WTC11 (cell line): ENCODE results near the gene RBM20. TPM values are rescaled to one million over a fixed set of nuclear protein-coding genes. Genes with fewer than 3 reads are reported as not detected.

ENCODE experiments used
- ATAC-seq: fragments of 200-7000 bp; cut with Tn5 transposase; 2 replicates; pipeline ENCODE4 v1.10.0; 2021; ENCODE audit warnings: mild to moderate bottlenecking, moderate library complexity
- CTCF ChIA-PET: fragments of 300-600 bp; sonication (Branson Sonifier 250); formaldehyde crosslinking; loops from one replicate; lab custom pipeline; 2021; ENCODE audit warnings: antibody characterized with exemption; lab: Charles Lee
- POLR2A ChIA-PET: fragments of 350-600 bp; sonication (Branson Sonifier 250); formaldehyde crosslinking; loops from one replicate; lab custom pipeline; 2021; ENCODE audit warnings: antibody characterized with exemption; lab: Charles Lee
- DNase-seq: peaks from one replicate; pipeline ENCODE4 v3.0.0; 2021; ENCODE audit warnings: low spot score
- H3K27ac Mint-ChIP-seq: 2 replicates; pipeline ENCODE4 v1.8.0; 2021; ENCODE audit warnings: mixed read lengths
- H3K27me3 Mint-ChIP-seq: 2 replicates; pipeline ENCODE4 v1.8.0; 2021; ENCODE audit warnings: low read depth, mild to moderate bottlenecking, moderate library complexity, mixed read lengths
- H3K36me3 Mint-ChIP-seq: 2 replicates; pipeline ENCODE4 v1.8.0; 2021; ENCODE audit warnings: mixed read lengths
- H3K4me1 Mint-ChIP-seq: 2 replicates; pipeline ENCODE4 v1.8.0; 2022; ENCODE audit warnings: mixed read lengths
- H3K4me3 Mint-ChIP-seq: 2 replicates; pipeline ENCODE4 v1.8.0; 2021; ENCODE audit warnings: mild to moderate bottlenecking, moderate library complexity, mixed read lengths
- H3K9me3 Mint-ChIP-seq: 2 replicates; pipeline ENCODE4 v1.8.0; 2021; ENCODE audit warnings: mixed read lengths
- CREM ChIP-seq: sonication (generic); formaldehyde crosslinking; IDR thresholded peaks from 2 replicates; pipeline ENCODE4 v1.8.1; 2022; ENCODE audit warnings: mild to moderate bottlenecking, missing genetic modification reagents, moderate library complexity
- ELF4 ChIP-seq: sonication (generic); formaldehyde crosslinking; IDR thresholded peaks from 2 replicates; pipeline ENCODE4 v1.8.1; 2022; ENCODE audit warnings: low read depth, mild to moderate bottlenecking, moderate library complexity, missing genetic modification reagents
- JUN ChIP-seq: sonication (generic); formaldehyde crosslinking; IDR thresholded peaks from 2 replicates; pipeline ENCODE4 v1.8.0; 2023; ENCODE audit warnings: mild to moderate bottlenecking, missing genetic modification reagents
- NFATC4 ChIP-seq: fragments of 250-450 bp; sonication (Bioruptor Pico); IDR thresholded peaks from 2 replicates; pipeline ENCODE4 v1.9.0; 2021; ENCODE audit warnings: mild to moderate bottlenecking
- NR1H2 ChIP-seq: sonication (generic); formaldehyde crosslinking; IDR thresholded peaks from 2 replicates; pipeline ENCODE4 v1.9.0; 2021; ENCODE audit warnings: mild to moderate bottlenecking, moderate library complexity, missing genetic modification reagents
- OVOL2 ChIP-seq: fragments of 250-450 bp; sonication (Bioruptor Pico); IDR thresholded peaks from 2 replicates; pipeline ENCODE4 v1.9.0; 2021; ENCODE audit warnings: mild to moderate bottlenecking, borderline replicate concordance
- PRRX2 ChIP-seq: fragments of 250-450 bp; sonication (Bioruptor Pico); IDR thresholded peaks from 2 replicates; pipeline ENCODE4 v1.8.0; 2021; ENCODE audit warnings: mild to moderate bottlenecking
- RELA ChIP-seq: sonication (generic); formaldehyde crosslinking; IDR thresholded peaks from 2 replicates; pipeline ENCODE4 v1.8.1; 2022; ENCODE audit warnings: missing genetic modification reagents, mild to moderate bottlenecking, borderline replicate concordance
- RORB ChIP-seq: fragments of 250-450 bp; sonication (Bioruptor Pico); IDR thresholded peaks from 2 replicates; pipeline ENCODE4 v1.9.0; 2021; ENCODE audit warnings: mild to moderate bottlenecking
- ZNF138 ChIP-seq: sonication (generic); formaldehyde crosslinking; conservative IDR thresholded peaks from 2 replicates; pipeline ENCODE4 v1.8.1; 2022; ENCODE audit warnings: mild to moderate bottlenecking, moderate library complexity, missing genetic modification reagents
- ZNF317 ChIP-seq: sonication (generic); formaldehyde crosslinking; IDR thresholded peaks from 2 replicates; pipeline ENCODE4 v1.8.1; 2023; ENCODE audit warnings: low read depth, mild to moderate bottlenecking, moderate library complexity, missing genetic modification reagents, borderline replicate concordance
- ZNF396 ChIP-seq: fragments of 250-450 bp; sonication (Bioruptor Pico); IDR thresholded peaks from 2 replicates; pipeline ENCODE4 v1.8.0; 2021; ENCODE audit warnings: mild to moderate bottlenecking, moderate library complexity, borderline replicate concordance
- ZNF671 ChIP-seq: fragments of 250-450 bp; sonication (Bioruptor Pico); IDR thresholded peaks from 2 replicates; pipeline ENCODE4 v1.8.0; 2021; ENCODE audit warnings: mild to moderate bottlenecking
- total RNA-seq: library from RNA; stranded (reverse); gene quantifications from 3 replicates; pipeline ENCODE4 v1.2.3, GENCODE V29; 2021
- TF ChIP-seq, protein P1 (sequence below): sonication (generic); formaldehyde crosslinking; IDR thresholded peaks from 2 replicates; pipeline ENCODE4 v1.8.1; 2022; ENCODE audit warnings: low read depth, missing genetic modification reagents, borderline replicate concordance
- TF ChIP-seq, protein P2 (sequence below): sonication (generic); formaldehyde crosslinking; IDR thresholded peaks from 2 replicates; pipeline ENCODE4 v1.8.1; 2022; ENCODE audit warnings: low read depth, mild to moderate bottlenecking, moderate library complexity, missing genetic modification reagents, borderline replicate concordance
- TF ChIP-seq, protein P3 (sequence below): fragments of 250-450 bp; sonication (Bioruptor Pico); conservative IDR thresholded peaks from 2 replicates; pipeline ENCODE4 v1.9.0; 2021; ENCODE audit warnings: mild to moderate bottlenecking
- TF ChIP-seq, protein P4 (sequence below): sonication (generic); formaldehyde crosslinking; IDR thresholded peaks from 2 replicates; pipeline ENCODE4 v1.8.1; 2023; ENCODE audit warnings: mild to moderate bottlenecking, missing genetic modification reagents
- TF ChIP-seq, protein P5 (sequence below): fragments of 250-450 bp; sonication (Bioruptor Pico); IDR thresholded peaks from 2 replicates; pipeline ENCODE4 v1.9.0; 2021; ENCODE audit warnings: mild to moderate bottlenecking

The RBM20 gene
- total RNA-seq, 1 experiment from 2014 or later: 0.52 TPM

DNA sequence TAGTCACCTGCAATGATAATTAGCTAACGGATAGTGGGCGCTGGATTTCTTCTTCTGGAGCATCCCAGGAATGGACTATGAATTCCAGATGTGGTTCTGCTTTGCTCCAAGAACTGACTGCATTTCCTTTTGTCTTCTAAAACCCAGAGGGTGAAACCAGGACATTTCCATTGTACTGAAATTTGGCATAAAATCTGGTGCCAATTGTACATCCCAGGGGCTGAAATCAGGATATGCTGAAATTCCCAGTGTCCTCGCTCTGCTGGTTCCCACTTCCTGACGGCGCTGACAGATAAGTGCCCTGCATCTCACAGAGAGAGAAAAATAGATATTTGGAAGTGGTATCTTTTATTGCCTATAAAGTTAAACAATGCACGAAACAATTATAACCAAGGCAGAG lies 31.9 kb downstream of the RBM20 start (continued):
- TF ChIP-seq, protein P1, sequence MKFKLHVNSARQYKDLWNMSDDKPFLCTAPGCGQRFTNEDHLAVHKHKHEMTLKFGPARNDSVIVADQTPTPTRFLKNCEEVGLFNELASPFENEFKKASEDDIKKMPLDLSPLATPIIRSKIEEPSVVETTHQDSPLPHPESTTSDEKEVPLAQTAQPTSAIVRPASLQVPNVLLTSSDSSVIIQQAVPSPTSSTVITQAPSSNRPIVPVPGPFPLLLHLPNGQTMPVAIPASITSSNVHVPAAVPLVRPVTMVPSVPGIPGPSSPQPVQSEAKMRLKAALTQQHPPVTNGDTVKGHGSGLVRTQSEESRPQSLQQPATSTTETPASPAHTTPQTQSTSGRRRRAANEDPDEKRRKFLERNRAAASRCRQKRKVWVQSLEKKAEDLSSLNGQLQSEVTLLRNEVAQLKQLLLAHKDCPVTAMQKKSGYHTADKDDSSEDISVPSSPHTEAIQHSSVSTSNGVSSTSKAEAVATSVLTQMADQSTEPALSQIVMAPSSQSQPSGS (CRISPR knock-in tag): no peak
- TF ChIP-seq RORB (CRISPR knock-in tag): no peak

DNA sequence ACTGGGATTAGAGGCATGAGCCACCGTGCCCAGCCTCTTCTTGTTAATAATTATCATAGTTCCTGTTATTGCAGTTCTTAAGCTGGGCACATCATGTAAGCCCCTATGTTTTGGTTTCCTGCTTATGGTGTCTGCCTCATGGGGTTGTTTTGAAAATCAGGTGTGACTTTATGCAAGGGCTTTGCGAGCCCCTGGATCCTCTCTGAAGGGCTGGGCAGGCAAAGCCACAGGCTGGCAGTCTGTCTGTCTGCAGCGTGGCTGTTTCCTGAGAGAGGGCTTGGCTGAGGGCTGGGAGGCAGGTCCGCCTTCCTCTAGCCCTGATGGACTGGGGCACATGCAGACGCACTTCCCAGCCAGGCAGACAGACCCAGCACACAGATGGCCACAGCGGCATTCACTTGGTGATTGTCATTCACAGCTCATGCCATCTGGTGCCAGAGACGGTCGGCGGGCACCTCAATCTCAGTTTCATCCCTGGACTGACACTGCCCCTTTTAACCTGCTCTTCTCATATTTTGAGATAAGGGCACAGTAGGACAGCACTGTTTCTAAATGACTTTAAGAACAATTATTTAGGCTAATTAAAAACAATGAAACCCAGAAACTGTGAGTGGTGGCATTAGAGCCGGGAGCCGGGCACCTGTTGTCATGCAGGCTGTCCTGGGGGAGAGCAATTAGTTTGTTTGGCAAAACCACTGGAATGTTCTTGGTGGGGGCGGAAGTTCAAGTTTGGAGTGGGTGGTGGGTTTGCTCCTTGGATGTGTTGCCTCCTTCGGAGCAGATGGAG lies 35.5 kb downstream of the RBM20 start:
- CTCF ChIA-PET: interaction anchor here (1.4 to 6.6 kb wide), 5 partner anchors 8 to 375 kb away, joined by 4 to 48 read pairs (median 13); partner anchors contain the start of genes RBM20 and SMNDC1
- TF ChIP-seq, protein P2, sequence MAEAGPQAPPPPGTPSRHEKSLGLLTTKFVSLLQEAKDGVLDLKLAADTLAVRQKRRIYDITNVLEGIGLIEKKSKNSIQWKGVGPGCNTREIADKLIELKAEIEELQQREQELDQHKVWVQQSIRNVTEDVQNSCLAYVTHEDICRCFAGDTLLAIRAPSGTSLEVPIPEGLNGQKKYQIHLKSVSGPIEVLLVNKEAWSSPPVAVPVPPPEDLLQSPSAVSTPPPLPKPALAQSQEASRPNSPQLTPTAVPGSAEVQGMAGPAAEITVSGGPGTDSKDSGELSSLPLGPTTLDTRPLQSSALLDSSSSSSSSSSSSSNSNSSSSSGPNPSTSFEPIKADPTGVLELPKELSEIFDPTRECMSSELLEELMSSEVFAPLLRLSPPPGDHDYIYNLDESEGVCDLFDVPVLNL (CRISPR knock-in tag): no peak
- TF ChIP-seq JUN: no peak
- no peak for TF ChIP-seq ELF4
- TF ChIP-seq CREM (CRISPR knock-in tag): no peak
- TF ChIP-seq, protein P3, sequence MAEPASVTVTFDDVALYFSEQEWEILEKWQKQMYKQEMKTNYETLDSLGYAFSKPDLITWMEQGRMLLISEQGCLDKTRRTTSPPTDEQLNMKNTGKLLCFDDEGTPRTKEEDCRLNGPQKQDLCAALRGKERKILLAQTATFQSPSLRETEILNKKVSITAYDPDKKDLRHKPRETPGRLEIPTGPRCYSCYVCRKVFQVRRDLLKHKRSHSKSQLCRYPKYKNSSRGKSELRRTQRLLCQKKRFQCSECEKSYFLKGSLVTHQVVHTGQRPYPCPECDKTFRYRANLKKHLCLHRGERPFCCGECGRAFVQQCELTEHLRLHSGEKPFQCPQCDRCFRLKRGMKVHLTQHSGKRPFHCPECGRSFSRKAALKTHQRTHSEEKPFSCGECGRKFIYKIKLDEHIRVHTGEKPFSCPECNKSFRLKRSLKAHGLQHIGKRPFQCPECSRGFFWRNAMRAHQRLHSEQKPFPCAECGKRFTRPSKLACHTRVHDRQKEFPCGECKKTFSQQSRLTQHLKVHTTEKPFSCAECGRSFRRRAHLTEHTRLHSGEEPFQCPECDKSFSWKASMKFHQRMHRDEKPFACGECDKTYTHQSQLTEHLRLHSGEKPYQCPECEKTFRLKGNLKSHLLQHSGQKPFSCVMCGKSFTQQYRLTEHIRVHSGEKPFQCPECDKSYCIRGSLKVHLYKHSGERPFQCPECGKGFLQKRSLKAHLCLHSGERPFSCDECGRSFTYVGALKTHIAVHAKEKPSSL (CRISPR knock-in tag): no peak
- no peak for TF ChIP-seq NR1H2 (CRISPR knock-in tag)
- TF ChIP-seq PRRX2 (CRISPR knock-in tag): no peak
- TF ChIP-seq, protein P4, sequence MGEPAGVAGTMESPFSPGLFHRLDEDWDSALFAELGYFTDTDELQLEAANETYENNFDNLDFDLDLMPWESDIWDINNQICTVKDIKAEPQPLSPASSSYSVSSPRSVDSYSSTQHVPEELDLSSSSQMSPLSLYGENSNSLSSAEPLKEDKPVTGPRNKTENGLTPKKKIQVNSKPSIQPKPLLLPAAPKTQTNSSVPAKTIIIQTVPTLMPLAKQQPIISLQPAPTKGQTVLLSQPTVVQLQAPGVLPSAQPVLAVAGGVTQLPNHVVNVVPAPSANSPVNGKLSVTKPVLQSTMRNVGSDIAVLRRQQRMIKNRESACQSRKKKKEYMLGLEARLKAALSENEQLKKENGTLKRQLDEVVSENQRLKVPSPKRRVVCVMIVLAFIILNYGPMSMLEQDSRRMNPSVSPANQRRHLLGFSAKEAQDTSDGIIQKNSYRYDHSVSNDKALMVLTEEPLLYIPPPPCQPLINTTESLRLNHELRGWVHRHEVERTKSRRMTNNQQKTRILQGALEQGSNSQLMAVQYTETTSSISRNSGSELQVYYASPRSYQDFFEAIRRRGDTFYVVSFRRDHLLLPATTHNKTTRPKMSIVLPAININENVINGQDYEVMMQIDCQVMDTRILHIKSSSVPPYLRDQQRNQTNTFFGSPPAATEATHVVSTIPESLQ (CRISPR knock-in tag): no peak
- TF ChIP-seq, protein P5, sequence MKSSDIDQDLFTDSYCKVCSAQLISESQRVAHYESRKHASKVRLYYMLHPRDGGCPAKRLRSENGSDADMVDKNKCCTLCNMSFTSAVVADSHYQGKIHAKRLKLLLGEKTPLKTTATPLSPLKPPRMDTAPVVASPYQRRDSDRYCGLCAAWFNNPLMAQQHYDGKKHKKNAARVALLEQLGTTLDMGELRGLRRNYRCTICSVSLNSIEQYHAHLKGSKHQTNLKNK (CRISPR knock-in tag): no peak
- TF ChIP-seq RELA (CRISPR knock-in tag): no peak
- no peak for TF ChIP-seq OVOL2
- TF ChIP-seq ZNF671: no peak
- TF ChIP-seq ZNF317 (CRISPR knock-in tag): no peak
- TF ChIP-seq ZNF138 (CRISPR knock-in tag): no peak
- no peak for TF ChIP-seq NFATC4 (CRISPR knock-in tag)
- no peak for TF ChIP-seq ZNF396 (CRISPR knock-in tag)
- peaks cover 4% of the 10 kb centered on the region; the same call in 1 of the 2 replicates for H3K27me3 Mint-ChIP-seq
- no peak overlapping the region for H3K27ac Mint-ChIP-seq
- no peaks in the 10 kb centered on the region for H3K9me3 Mint-ChIP-seq
- H3K36me3 Mint-ChIP-seq: no peaks in the 10 kb centered on the region
- no peak overlapping the region for H3K4me3 Mint-ChIP-seq
- ATAC-seq: peak; percentile 39
- H3K4me1 Mint-ChIP-seq: peaks cover 35% of the 10 kb centered on the region
- POLR2A ChIA-PET: no interaction called here
- DNase-seq: no peak
